Neuronal stem cell (in vitro differentiated cells): ENCODE measurements around the gene DNAJC7.

Experiments
- DNase-seq: peaks from one replicate; pipeline ENCODE4 v3.0.0-alpha.2; 2013; ENCODE audit warnings: low spot score
- H2AFZ ChIP-seq: one replicate; pipeline ENCODE4 v1.6.1; 2013; ENCODE audit warnings: mild to moderate bottlenecking, low read length, inconsistent platforms
- H2AK5ac ChIP-seq: 2 replicates; pipeline ENCODE4 v1.6.1; 2013; ENCODE audit warnings: low read depth, mild to moderate bottlenecking, inconsistent platforms, low read length, moderate library complexity, mixed read lengths
- H2BK120ac ChIP-seq: 2 replicates; pipeline ENCODE4 v1.6.1; 2013; ENCODE audit warnings: low read depth, mild to moderate bottlenecking, inconsistent platforms, low read length, moderate library complexity, mixed read lengths
- H2BK12ac ChIP-seq: one replicate; pipeline ENCODE4 v1.6.1; 2013; ENCODE audit warnings: low read length, inconsistent platforms
- H2BK15ac ChIP-seq: 2 replicates; pipeline ENCODE4 v1.6.1; 2013; ENCODE audit warnings: mild to moderate bottlenecking, low read length, inconsistent platforms, mixed read lengths
- H2BK5ac ChIP-seq: one replicate; pipeline ENCODE4 v1.6.1; 2013; ENCODE audit warnings: inconsistent platforms, mild to moderate bottlenecking, low read length, moderate library complexity
- H3K14ac ChIP-seq: one replicate; pipeline ENCODE4 v1.6.1; 2013; ENCODE audit warnings: low read length, inconsistent platforms
- H3K18ac ChIP-seq: 2 replicates; pipeline ENCODE4 v1.6.1; 2013; ENCODE audit warnings: low read length, inconsistent platforms
- H3K23ac ChIP-seq: 2 replicates; pipeline ENCODE4 v1.6.1; 2013; ENCODE audit warnings: low read depth, mild to moderate bottlenecking, mixed read lengths, low read length, inconsistent platforms; ENCODE audit not compliant: poor library complexity
- H3K27ac ChIP-seq: replicated peaks from 3 replicates; pipeline ENCODE4 v1.5.1; 2013; ENCODE audit warnings: low read length, inconsistent platforms
- H3K27me3 ChIP-seq, 3 experiments: 2 replicates each; pipeline ENCODE4 v1.6.1; 2013; ENCODE audit warnings: low read length in 3 of 3, mild to moderate bottlenecking in 2 of 3, inconsistent platforms in 1 of 3, low read depth in 1 of 3, mixed read lengths in 1 of 3, moderate library complexity in 1 of 3; ENCODE audit not compliant: control insufficient read depth in 3 of 3, insufficient read depth in 3 of 3
- H3K36me3 ChIP-seq, 2 donors: replicated peaks in 1 of 2; 2 replicates each; pipeline ENCODE4 v1.6.1; 2013; ENCODE audit warnings: low read length in 2 of 2; ENCODE audit not compliant: control insufficient read depth in 2 of 2, insufficient read depth in 2 of 2
- H3K4ac ChIP-seq: 2 replicates; pipeline ENCODE4 v1.6.1; 2013; ENCODE audit warnings: inconsistent platforms, mild to moderate bottlenecking, low read length, moderate library complexity
- H3K4me1 ChIP-seq, 2 donors: 1 replicate in 1 of 2; 2 replicates in 1 of 2; pipeline ENCODE4 v1.6.1; 2013; ENCODE audit warnings: low read length in 2 of 2, low read depth in 1 of 2; ENCODE audit not compliant: control insufficient read depth in 2 of 2, insufficient read depth in 1 of 2
- H3K4me2 ChIP-seq: one replicate; pipeline ENCODE4 v1.6.1; 2013; ENCODE audit warnings: mild to moderate bottlenecking, low read length, inconsistent platforms; ENCODE audit not compliant: insufficient read depth, poor library complexity, severe bottlenecking
- H3K4me3 ChIP-seq, 2 donors: 2 replicates each; pipeline ENCODE4 v1.5.1; 2013; ENCODE audit warnings: low read length in 2 of 2, mild to moderate bottlenecking in 2 of 2, inconsistent platforms in 1 of 2, moderate library complexity in 1 of 2
- H3K79me1 ChIP-seq: one replicate; pipeline ENCODE4 v1.6.1; 2013; ENCODE audit warnings: low read depth, mild to moderate bottlenecking, inconsistent platforms, low read length, moderate library complexity
- H3K9ac ChIP-seq: one replicate; pipeline ENCODE4 v1.6.1; 2013; ENCODE audit warnings: mild to moderate bottlenecking, low read depth, low read length, inconsistent platforms; ENCODE audit not compliant: poor library complexity
- H3K9me3 ChIP-seq, 2 donors: replicated peaks in 1 of 2; 2 replicates each; pipeline versions ENCODE3 to v1.6.1; 2013; ENCODE audit warnings: low read length in 2 of 2, mild to moderate bottlenecking in 2 of 2, inconsistent platforms in 1 of 2, low read depth in 1 of 2, mixed read lengths in 1 of 2, moderate library complexity in 1 of 2; ENCODE audit not compliant: control insufficient read depth in 2 of 2, insufficient read depth in 1 of 2
- H4K8ac ChIP-seq: one replicate; pipeline ENCODE4 v1.6.1; 2013; ENCODE audit warnings: low read depth, mild to moderate bottlenecking, inconsistent platforms, low read length, moderate library complexity
- H4K91ac ChIP-seq: one replicate; pipeline ENCODE4 v1.6.1; 2013; ENCODE audit warnings: low read length, low read depth, mild to moderate bottlenecking, inconsistent platforms; ENCODE audit not compliant: poor library complexity
- WGBS, 2 donors: extraction: QIAGEN DNeasy Blood & Tissue Kit; methylation state at CpG; one replicate each; pipeline ENCODE4 v1.1.7; 2013; ENCODE audit warnings: missing lambda C conversion rate in 2 of 2, mixed read lengths in 1 of 2; ENCODE audit not compliant: insufficient read length in 2 of 2, insufficient replicate concordance in 1 of 2; ENCODE audit errors: extremely low coverage in 2 of 2; 5-methylcytosine and 5-hydroxymethylcytosine counted together

Gene DNAJC7

GRCh38 chr17:42005166-42005565 lies 12.1 kb downstream of the DNAJC7 start:
- Histone ChIP-seq H4K8ac (no peak overlapping the region), H4K91ac (no peak overlapping the region), H2BK15ac (no peak overlapping the region), H3K79me1 (peaks cover 4% of the 10 kb centered on the region), H3K27me3 (no peaks in the 10 kb centered on the region), H3K4me1 (peaks cover 0 to 4% of the 10 kb centered on the region in 2 donors), H2BK120ac (no peak overlapping the region), H3K4me2 (no peak overlapping the region), H2BK12ac (no peak overlapping the region), H3K4ac (no peak overlapping the region), H3K9ac (no peak overlapping the region), H2AFZ (no peak overlapping the region), H3K27ac (no peak overlapping the region), H2AK5ac (no peak overlapping the region), H3K9me3 (no peaks in the 10 kb centered on the region), H3K36me3 (peaks cover 11 to 65% of the 10 kb centered on the region in 2 donors), H3K14ac (no peak overlapping the region), H2BK5ac (no peak overlapping the region), H3K4me3 (no peak overlapping the region), H3K23ac (no peak overlapping the region), H3K18ac (no peak overlapping the region)
- DNase-seq, result no peak
- no CpG with 5 or more reads among the region's 1 CpG for WGBS, 2 donors

GRCh38 chr17:42002792-42003301 lies 14.4 kb downstream of the DNAJC7 start:
- Histone ChIP-seq H3K27ac (no peak overlapping the region), H3K9ac (no peak overlapping the region), H3K14ac (no peak overlapping the region), H2BK12ac (no peak overlapping the region), H3K4me3 (no peak overlapping the region), H4K91ac (no peak overlapping the region), H3K9me3 (no peaks in the 10 kb centered on the region), H3K23ac (no peak overlapping the region), H3K18ac (no peak overlapping the region), H3K36me3 (peaks cover 17 to 72% of the 10 kb centered on the region in 2 donors), H2BK15ac (no peak overlapping the region), H2AK5ac (no peak overlapping the region), H2BK120ac (no peak overlapping the region), H4K8ac (no peak overlapping the region), H3K79me1 (no peaks in the 10 kb centered on the region), H3K4ac (no peak overlapping the region), H3K4me1 (peaks cover 0 to 4% of the 10 kb centered on the region in 2 donors), H2AFZ (no peak overlapping the region), H3K4me2 (no peak overlapping the region), H3K27me3 (no peaks in the 10 kb centered on the region), H2BK5ac (no peak overlapping the region)
- no CpG with 5 or more reads among the region's 3 CpGs for WGBS, 2 donors
- no peak for DNase-seq

GRCh38 chr17:42002175-42002791 lies 15.0 kb downstream of the DNAJC7 start:
- H2BK12ac ChIP-seq, result no peak overlapping the region
- no peak overlapping the region for H4K8ac ChIP-seq
- no peak for DNase-seq
- WGBS, 2 donors, result no CpG with 5 or more reads among the region's 7 CpGs
- H3K4me1 ChIP-seq, result peaks cover 0 to 4% of the 10 kb centered on the region in 2 donors
- H2BK5ac ChIP-seq, result no peak overlapping the region
- no peak overlapping the region for H3K23ac ChIP-seq
- no peak overlapping the region for H3K4ac ChIP-seq
- H3K79me1 ChIP-seq, result no peaks in the 10 kb centered on the region
- no peak overlapping the region for H3K27ac ChIP-seq
- no peak overlapping the region for H2AK5ac ChIP-seq
- H3K9ac ChIP-seq, result no peak overlapping the region
- no peak overlapping the region for H3K18ac ChIP-seq
- H4K91ac ChIP-seq, result no peak overlapping the region
- H3K14ac ChIP-seq, result no peak overlapping the region
- H3K9me3 ChIP-seq, result no peaks in the 10 kb centered on the region
- no peak overlapping the region for H2BK120ac ChIP-seq
- no peak overlapping the region for H3K4me3 ChIP-seq
- peaks cover 22 to 75% of the 10 kb centered on the region in 2 donors for H3K36me3 ChIP-seq
- H2BK15ac ChIP-seq, result no peak overlapping the region
- no peaks in the 10 kb centered on the region for H3K27me3 ChIP-seq
- H2AFZ ChIP-seq, result no peak overlapping the region
- no peak overlapping the region for H3K4me2 ChIP-seq

GRCh38 chr17:42001729-42002128 lies 15.5 kb downstream of the DNAJC7 start:
- DNase-seq, result no peak
- Histone ChIP-seq H3K14ac (no peak overlapping the region), H3K4ac (no peak overlapping the region), H3K4me3 (no peak overlapping the region), H2BK5ac (no peak overlapping the region), H2AK5ac (no peak overlapping the region), H3K79me1 (no peaks in the 10 kb centered on the region), H3K18ac (no peak overlapping the region), H3K4me1 (peaks cover 0 to 4% of the 10 kb centered on the region in 2 donors), H3K27me3 (no peaks in the 10 kb centered on the region), H3K36me3 (peaks cover 26 to 77% of the 10 kb centered on the region in 2 donors), H2BK12ac (no peak overlapping the region), H2BK15ac (no peak overlapping the region), H2AFZ (no peak overlapping the region), H3K9ac (no peak overlapping the region), H3K27ac (no peak overlapping the region), H4K8ac (no peak overlapping the region), H3K23ac (no peak overlapping the region), H3K9me3 (no peaks in the 10 kb centered on the region), H3K4me2 (no peak overlapping the region), H4K91ac (no peak overlapping the region), H2BK120ac (no peak overlapping the region)
- WGBS, 2 donors, result no CpG with 5 or more reads among the region's 2 CpGs
